ENCODE results near the gene LRRC49.
A peak's percentile ranks its signal among the peaks of the same experiment; 100 is the strongest.

LRRC49 gene, protein sequence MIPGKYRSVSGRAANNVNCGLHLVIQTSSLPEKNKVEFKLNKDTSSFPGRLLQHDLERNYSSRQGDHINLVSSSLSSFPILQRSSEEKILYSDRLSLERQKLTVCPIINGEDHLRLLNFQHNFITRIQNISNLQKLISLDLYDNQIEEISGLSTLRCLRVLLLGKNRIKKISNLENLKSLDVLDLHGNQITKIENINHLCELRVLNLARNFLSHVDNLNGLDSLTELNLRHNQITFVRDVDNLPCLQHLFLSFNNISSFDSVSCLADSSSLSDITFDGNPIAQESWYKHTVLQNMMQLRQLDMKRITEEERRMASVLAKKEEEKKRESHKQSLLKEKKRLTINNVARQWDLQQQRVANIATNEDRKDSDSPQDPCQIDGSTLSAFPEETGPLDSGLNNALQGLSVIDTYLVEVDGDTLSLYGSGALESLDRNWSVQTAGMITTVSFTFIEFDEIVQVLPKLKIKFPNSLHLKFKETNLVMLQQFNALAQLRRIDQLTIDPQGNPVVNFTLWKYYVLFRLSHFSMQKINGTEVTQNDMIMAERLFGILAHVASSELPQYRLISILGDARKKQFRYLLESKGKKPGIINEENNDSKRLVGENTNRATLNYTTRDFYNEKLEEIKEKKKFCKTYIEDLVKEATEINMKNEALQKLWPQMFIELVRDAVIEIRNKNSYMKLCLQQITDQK

DNA sequence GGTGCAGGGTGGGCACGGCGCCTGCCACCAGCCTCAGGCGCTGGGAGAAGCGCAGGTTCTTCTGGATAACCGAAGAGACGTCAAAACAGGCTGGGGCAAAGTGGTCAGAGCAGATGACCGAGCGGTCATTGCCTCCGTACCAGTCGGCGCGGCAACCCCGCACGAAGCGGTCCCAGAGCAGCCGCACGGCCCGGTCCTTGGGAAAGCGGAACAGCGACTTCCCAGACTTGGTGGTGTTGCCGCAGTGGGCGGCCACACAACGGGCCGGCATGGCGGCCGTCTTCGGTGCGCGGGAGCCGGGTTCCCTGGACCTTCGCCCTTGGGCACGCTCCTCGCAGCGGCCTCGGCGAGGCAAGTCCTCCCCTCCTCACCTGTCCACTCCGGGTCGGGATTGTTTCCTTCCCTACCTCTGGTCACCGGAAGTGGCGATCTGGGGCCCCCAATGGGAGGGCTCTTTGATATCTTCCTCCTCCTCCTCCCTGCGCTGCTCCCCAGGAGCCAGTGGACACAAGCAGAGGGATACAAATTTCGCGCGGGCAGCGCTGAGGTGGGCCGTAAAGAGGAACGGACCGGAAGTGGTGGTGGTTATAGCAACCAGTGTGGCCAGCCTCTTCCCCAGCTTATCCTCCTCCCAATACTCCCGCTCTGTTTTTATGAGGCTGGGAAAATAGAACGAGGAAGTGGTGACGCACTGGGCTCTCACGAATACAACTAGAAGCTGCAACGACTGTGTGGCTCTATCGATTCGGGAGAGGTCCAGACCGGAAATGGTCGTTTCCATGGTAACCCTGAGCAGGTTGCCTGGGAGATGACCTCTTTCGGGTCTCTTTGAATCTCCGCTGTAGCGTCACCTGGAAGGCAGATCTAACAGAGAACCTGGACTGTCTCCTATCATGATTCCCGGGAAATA is at the start of gene LRRC49, which contains the start of gene THAP10:
LRRC49 (plus strand) TSS at position 825 of the 910 bp plus-strand sequence; CDS start at position 894, 69 bp downstream.
THAP10 (minus strand) TSS at position 432 of the 910 bp plus-strand sequence; CDS start at position 271, 161 bp downstream.
- in situ Hi-C loops (cut with MboI; ENCODE audit: low sequenced_read_pairs) = no loop called here
- peak within 1 kb of the TSS; percentile 86 for H3K4me3 ChIP-seq
- no peaks in the 10 kb centered on the region for H3K27me3 ChIP-seq (ENCODE audit: low read depth)
- peak; percentile 99 to 100 for DNase-seq (ENCODE audit: low spot score in 2 of 2)
- no peaks in the 10 kb centered on the region for H3K36me3 ChIP-seq (replicated peaks)
- peaks cover 14% of the 10 kb centered on the region for H3K4me1 ChIP-seq
- H3K9me3 ChIP-seq = no peaks in the 10 kb centered on the region

DNA sequence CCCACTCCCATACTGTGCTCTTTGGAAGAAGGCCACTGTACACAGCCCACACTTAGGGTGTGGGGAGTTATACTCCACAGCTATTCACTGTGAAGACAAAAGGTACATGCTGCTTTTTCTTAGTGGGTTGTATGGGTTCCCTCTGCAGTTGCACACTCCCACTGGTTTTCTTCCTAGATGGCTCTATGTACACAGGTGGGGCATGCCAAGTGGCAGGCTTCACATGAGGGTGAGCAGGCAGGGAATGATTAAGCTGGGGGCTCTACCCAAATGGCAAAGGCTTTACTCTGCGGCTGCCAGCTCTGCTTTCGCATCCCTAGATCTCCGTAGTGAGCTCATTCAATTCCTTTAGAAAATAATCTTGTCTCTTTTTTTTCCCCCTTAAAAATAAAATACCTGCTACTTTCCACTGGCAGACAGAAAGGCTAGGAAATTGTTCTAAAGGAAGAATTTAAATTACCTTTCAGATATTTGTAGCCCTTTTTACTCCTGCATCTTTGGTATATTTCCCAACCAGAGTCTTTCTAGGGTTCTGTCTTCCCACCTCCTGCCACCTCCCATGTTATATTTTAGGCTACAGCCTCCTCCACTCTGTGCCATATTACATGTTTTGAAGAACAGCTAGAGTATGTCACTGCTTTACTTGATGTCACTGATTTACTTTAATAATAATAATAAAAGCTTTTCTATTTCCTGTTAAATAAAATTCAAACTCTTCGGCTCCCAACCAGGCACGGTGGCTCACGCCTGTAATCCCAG is 46.8 kb upstream of the LRRC49 start:
- in situ Hi-C loops (cut with MboI; ENCODE audit: low sequenced_read_pairs) = no loop called here
- H3K27me3 ChIP-seq (ENCODE audit: low read depth) = no peaks in the 10 kb centered on the region
- peak in 1 of 2 experiments; percentile 6 for DNase-seq (ENCODE audit: low spot score in 2 of 2)

DNA sequence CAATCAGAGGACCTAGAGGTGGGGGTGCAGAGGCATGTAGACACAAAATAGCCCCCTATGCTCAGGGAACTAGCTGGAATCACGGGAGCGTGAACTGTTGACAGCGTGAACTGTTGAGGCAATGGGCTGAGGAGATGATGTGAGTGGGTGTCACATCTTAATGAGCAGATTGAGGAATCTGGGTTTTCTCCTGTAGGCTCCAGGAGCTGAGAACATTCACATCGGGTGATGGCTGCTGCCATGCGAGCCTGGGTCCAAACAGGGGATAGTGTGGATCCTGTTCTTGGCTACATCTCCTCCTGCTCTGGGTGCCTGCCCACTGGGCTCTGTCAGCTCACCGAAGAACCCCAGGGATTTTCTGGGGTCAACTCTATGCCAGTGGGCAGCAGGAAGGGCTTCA is 40.7 kb upstream of the LRRC49 start:
- H3K36me3 ChIP-seq (replicated peaks) = peaks cover 9% of the 10 kb centered on the region
- no peak overlapping the region for H3K4me3 ChIP-seq
- H3K27me3 ChIP-seq (ENCODE audit: low read depth) = no peaks in the 10 kb centered on the region
- no peaks in the 10 kb centered on the region for H3K9me3 ChIP-seq
- DNase-seq (ENCODE audit: low spot score in 2 of 2) = no peak
- in situ Hi-C loops (cut with MboI; ENCODE audit: low sequenced_read_pairs) = no loop called here
- peaks cover 10% of the 10 kb centered on the region for H3K4me1 ChIP-seq

More for the DNA sequence above, 46.8 kb upstream of the LRRC49 start:
- Histone ChIP-seq H3K36me3 (replicated peaks) (peaks cover 3% of the 10 kb centered on the region; the same call in 1 of the 2 replicates), H3K4me3 (no peak overlapping the region), H3K9me3 (no peaks in the 10 kb centered on the region; the same call in 1 of the 2 replicates), H3K4me1 (no peaks in the 10 kb centered on the region)

DNA sequence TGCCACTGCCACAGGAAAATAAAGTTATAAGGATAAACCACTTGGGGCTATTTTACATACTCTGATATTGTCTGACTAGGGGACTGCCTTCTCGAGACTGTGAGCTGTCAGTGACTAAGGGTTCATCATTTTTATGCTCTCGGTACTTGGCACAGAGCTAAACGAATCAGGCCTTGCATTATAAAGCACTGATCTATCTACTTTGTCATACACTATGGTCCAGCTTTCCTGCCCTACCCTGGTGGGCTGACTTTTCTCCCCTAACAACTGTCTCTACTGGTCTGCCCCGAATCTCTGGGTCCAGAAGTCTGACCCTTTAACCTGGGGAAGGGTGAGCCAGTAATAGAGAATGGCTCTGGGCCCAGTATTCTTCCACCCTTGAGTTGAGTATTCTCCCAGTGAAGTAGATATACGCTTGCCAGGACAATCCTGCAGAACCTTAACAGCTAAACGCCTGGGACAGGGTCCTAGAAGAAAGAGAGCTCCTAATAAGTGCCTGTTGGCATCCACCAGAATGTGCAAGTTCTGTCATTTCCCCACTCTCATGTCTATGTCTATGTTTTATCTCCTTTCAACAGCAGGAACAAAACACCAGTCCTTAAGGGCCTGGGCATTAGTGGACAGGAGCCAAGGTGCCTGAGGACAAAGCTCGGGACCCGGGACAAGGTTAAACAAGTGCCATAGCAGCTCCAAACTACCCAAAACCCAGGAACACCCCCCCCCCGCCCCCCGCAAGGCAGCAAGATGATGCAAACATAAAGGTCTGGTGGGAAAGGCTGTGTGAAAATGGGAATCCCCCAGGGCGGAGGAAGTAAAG is 39.9 kb upstream of the LRRC49 start:
- Histone ChIP-seq H3K9me3 (no peaks in the 10 kb centered on the region), H3K4me1 (peaks cover 10% of the 10 kb centered on the region), H3K36me3 (replicated peaks) (peaks cover 9% of the 10 kb centered on the region), H3K27me3 (ENCODE audit: low read depth) (no peaks in the 10 kb centered on the region), H3K4me3 (peak overlapping the region; percentile 60)
- DNase-seq (ENCODE audit: low spot score in 2 of 2) = peak in 1 of 2 experiments; percentile 22
- in situ Hi-C loops (cut with MboI; ENCODE audit: low sequenced_read_pairs) = no loop called here

DNA sequence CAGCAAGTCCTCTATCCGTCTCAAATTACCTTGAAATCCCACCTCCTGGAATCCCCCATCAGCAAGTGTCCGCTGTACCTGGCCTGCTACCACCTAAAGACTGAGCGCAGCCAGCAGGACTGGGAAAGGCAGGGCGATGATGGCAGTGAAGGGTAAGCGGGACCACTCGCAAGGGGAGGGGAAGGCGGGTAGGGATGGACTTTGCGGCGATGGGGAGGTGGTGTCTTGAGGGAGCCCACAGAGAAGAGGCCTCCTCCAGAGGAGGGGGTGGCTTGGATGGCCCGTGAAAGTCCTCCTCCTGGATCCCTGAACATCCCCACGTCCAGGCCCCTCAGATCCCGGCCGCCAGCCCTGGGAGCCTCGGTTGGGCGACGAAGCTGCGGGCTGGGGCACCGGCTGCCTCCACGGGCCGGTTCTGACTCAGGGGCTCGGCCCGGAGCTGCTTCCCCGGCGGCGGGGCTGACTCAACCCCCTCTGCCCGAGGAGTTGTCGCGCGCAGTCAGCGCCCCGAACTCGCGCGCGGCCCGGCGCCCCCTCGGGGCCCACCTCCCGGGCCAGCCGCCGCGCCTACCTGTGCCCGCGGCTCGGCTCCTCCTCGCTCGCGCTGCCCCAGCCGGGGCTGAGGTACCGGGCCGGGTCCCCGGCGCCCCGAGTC is 39.2 kb upstream of the LRRC49 start:
- Histone ChIP-seq H3K36me3 (replicated peaks) (peaks cover 9% of the 10 kb centered on the region), H3K4me1 (peaks cover 10% of the 10 kb centered on the region), H3K27me3 (ENCODE audit: low read depth) (no peaks in the 10 kb centered on the region), H3K9me3 (no peaks in the 10 kb centered on the region), H3K4me3 (peak overlapping the region; percentile 60)
- DNase-seq (ENCODE audit: low spot score in 2 of 2) = peak; percentile 67 to 75
- in situ Hi-C loops (cut with MboI; ENCODE audit: low sequenced_read_pairs) = no loop called here

DNA sequence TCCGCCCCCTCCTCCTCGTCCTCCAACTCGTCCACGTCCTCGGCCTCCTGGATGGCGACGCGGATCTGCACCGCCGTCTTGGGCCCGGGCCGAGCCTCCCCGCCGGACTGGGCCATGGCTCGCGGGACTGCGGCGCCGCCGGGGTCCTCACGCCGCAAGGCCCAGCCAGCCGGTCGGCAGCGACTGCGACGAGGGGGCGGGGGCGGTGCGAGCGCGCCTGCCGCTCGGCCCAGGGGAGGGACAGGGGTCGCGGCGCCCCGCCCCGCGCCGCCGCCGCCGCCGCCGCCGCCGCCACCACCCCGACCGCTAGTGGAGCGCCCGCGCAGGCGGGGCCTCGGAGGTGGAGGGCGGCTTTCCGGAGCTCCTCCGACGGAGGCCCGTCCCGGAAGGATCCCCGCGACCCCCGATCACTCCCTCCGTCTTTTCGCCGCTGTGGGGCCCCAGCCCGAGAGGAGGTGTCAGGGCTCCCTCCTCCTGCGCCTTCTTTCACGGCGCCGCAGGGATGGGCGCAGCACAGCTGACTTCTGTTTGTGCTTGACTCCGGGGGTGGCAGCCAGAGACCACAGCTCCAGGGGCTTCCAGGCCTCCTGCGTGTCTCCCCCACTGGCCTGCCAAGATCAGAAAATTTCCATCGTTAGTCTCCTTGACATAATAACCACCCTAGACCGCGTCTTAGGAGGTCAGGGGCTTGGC is 38.5 kb upstream of the LRRC49 start, which contains the start of gene LARP6:
LARP6 (minus strand) TSS at position 185 of the 693 bp plus-strand sequence; CDS start at position 116, 69 bp downstream.
- Histone ChIP-seq H3K4me3 (peak within 1 kb of the TSS; percentile 60), H3K4me1 (peaks cover 10% of the 10 kb centered on the region), H3K27me3 (ENCODE audit: low read depth) (no peaks in the 10 kb centered on the region), H3K9me3 (no peaks in the 10 kb centered on the region), H3K36me3 (replicated peaks) (peaks cover 9% of the 10 kb centered on the region)
- in situ Hi-C loops (cut with MboI; ENCODE audit: low sequenced_read_pairs) = no loop called here
- peak; percentile 80 to 91 for DNase-seq (ENCODE audit: low spot score in 2 of 2)

DNA sequence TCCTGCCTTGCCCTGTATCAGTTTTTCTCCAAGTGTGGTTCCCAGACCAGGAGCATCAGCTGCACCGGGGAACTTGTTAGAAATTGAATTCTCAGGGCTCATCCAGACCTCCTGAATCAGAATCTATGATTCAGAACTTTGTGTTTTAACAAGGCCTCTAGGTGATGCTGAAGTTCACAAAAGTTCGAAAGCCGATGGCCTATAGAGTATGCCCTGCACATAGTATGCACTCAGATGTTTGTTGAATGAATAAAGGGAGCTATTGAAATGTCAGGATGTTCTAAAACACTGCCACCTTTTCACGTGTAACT is 38.0 kb upstream of the LRRC49 start:
- DNase-seq (ENCODE audit: low spot score in 2 of 2) = no peak
- H3K9me3 ChIP-seq = no peaks in the 10 kb centered on the region
- in situ Hi-C loops (cut with MboI; ENCODE audit: low sequenced_read_pairs) = no loop called here
- peak overlapping the region; percentile 60 for H3K4me3 ChIP-seq
- H3K27me3 ChIP-seq (ENCODE audit: low read depth) = no peaks in the 10 kb centered on the region
- peaks cover 10% of the 10 kb centered on the region for H3K4me1 ChIP-seq
- H3K36me3 ChIP-seq (replicated peaks) = peaks cover 9% of the 10 kb centered on the region

DNA sequence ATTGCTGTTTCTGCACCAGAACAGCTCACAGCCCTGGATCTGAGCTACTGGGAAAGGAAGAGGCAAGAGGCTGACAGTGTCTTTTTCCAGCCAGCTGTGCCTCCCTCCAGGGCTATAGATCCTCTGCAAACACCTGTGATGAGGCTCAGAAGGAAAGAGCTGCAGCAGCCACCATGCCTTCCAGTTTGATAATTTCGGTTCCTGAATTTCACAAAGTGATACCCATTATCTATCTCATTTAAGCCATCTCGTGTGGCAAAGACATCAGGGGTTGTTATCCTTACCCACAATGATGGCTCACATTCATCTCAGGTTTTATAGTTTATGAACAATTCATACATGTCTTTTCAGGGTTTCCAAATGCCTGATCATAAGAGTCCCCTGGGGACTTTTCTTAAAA is 36.9 kb upstream of the LRRC49 start:
- DNase-seq (ENCODE audit: low spot score in 2 of 2) = no peak
- Histone ChIP-seq H3K27me3 (ENCODE audit: low read depth) (no peaks in the 10 kb centered on the region), H3K4me3 (no peak overlapping the region), H3K36me3 (replicated peaks) (peaks cover 7% of the 10 kb centered on the region), H3K9me3 (no peaks in the 10 kb centered on the region), H3K4me1 (peaks cover 10% of the 10 kb centered on the region)
- in situ Hi-C loops (cut with MboI; ENCODE audit: low sequenced_read_pairs) = no loop called here

DNA sequence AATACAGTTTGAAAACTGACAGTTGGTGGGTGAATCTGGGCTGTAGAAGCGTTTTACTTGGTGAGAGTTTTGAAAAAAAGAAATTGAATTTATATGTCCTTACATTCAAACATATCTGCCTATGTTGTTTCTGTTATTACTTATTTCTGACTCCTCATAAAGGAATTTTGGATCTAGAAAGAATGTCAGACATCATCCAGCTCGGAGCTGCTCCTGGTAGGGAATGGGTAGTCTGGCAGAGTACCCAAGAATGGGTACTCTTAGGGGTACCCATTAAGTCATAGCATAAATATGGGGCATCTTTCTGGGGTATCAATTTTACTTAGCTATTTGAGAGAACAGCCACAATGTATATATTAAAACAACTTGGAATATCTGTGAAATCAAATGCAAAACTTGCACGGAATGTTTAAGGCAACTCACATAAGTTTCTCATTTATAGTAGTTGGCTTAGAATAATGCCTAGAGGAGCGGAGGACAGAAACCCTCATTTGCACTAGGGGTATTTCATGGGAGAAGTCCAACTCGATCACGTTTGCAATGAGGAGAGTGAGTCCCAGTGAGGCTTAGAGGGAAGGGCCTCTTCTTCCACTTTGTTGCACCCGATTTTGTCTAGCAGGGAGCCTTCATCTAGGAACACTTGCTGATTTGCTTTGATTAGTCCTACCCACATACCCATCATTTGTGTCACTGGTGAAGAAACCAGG is 36.3 kb upstream of the LRRC49 start:
- no peak for DNase-seq (ENCODE audit: low spot score in 2 of 2)
- in situ Hi-C loops (cut with MboI; ENCODE audit: low sequenced_read_pairs) = no loop called here
- no peaks in the 10 kb centered on the region for H3K27me3 ChIP-seq (ENCODE audit: low read depth)
- no peaks in the 10 kb centered on the region for H3K9me3 ChIP-seq
- H3K4me1 ChIP-seq = peaks cover 10% of the 10 kb centered on the region
- no peak overlapping the region for H3K4me3 ChIP-seq
- H3K36me3 ChIP-seq (replicated peaks) = peaks cover under 1% of the 10 kb centered on the region

DNA sequence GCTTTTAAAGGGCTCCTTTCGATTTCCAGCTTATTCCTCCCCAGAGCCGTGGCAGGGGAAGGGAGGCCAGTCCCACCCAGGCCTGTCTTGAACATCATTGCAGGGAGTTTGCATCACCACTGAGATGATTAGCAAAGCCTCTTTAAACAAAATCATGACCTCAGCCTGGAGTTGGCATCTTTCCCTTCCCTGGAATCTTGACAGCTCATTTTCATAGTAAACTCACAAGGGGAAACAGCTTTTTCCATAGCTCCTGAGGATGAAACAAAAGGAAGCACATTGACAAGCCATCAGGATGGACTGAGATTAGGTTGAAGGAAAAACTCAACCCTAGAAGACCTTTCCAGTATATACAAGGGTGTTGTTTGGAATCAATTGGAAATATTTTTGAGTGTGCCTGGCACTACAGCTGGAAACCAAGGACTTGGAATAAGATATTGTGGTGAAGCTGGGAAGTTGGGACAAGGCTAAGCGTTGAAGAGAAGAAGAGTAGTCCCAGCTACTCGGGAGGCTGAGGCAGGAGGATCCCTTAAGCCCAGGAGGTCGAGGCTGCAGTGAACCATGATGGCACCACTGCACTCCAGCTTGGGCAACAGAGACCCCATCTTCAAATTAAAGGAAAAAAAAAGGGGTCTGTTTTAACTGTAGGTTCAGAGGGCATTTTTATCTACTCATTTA is 35.6 kb upstream of the LRRC49 start:
- DNase-seq (ENCODE audit: low spot score in 2 of 2) = no peak
- Histone ChIP-seq H3K4me1 (peaks cover 10% of the 10 kb centered on the region), H3K4me3 (no peak overlapping the region), H3K36me3 (replicated peaks) (no peaks in the 10 kb centered on the region), H3K27me3 (ENCODE audit: low read depth) (no peaks in the 10 kb centered on the region), H3K9me3 (no peaks in the 10 kb centered on the region)
- in situ Hi-C loops (cut with MboI; ENCODE audit: low sequenced_read_pairs) = no loop called here
